ENCODE measurements around the gene PDIK1L. TPM values are rescaled to one million over a fixed set of nuclear protein-coding genes. Genes with fewer than 3 reads are reported as not detected.

PDIK1L gene
- total and polyA plus RNA-seq, 2 of the 8 experiments (the other 6 are each of a cell fraction or from before 2014, with no cell fraction given): 0.95 to 4.5 TPM

GRCh38 chr1:26082020-26082350, 29.6 kb upstream of the PDIK1L start:
- no peak overlapping the region for H3K56ac ChIP-seq (replicated peaks; ENCODE audit: insufficient read length, low read depth, low read length)
- ChIA-PET POLR2A (ENCODE audit: partially characterized antibody) (no interaction called here), CTCF (ENCODE audit: partially characterized antibody) (no interaction called here)
- no peak for FAIRE-seq
- H3K79me1 ChIP-seq (ENCODE audit: low read depth, low read length): no peaks in the 10 kb centered on the region
- H3K4ac ChIP-seq (replicated peaks; ENCODE audit: insufficient read length, low read depth, low read length): no peak overlapping the region
- H4K5ac ChIP-seq (ENCODE audit: insufficient read length, low read depth, low read length): no peak overlapping the region
- WGBS, 2 experiments (ENCODE audit: extremely low coverage in 1 of 2, insufficient coverage in 1 of 2, insufficient read length in 1 of 2, insufficient replicate concordance in 2 of 2, low coverage in 1 of 2, low lambda C conversion rate in 2 of 2, missing lambda C conversion rate in 1 of 2): 91% methylated on average over 3 of the region's 3 CpGs; no CpG with 5 or more reads in 1 of the 2 experiments
- H3K36me3 ChIP-seq (ENCODE audit: control insufficient read depth in 2 of 4, insufficient read depth in 4 of 4, low read length in 3 of 4): no peaks in the 10 kb centered on the region
- no peak overlapping the region for H3K9ac ChIP-seq (replicated peaks in 1 of 4; ENCODE audit: extremely low read depth in 1 of 4, low read depth in 3 of 4, low read length in 3 of 4)
- H3K4me1 ChIP-seq (replicated peaks in 1 of 4; ENCODE audit: control insufficient read depth in 3 of 4, insufficient read depth in 4 of 4, low read length in 3 of 4): peaks cover 0 to 9% (median 6%) of the 10 kb centered on the region in 4 experiments; a peak in 4 of 7 replicates
- no peak overlapping the region for H3K23ac ChIP-seq (ENCODE audit: insufficient read length)
- no peak overlapping the region for H2BK12ac ChIP-seq (ENCODE audit: low read depth, low read length)
- H2BK20ac ChIP-seq (ENCODE audit: low read length): no peak overlapping the region
- no peak overlapping the region for H4K91ac ChIP-seq (replicated peaks; ENCODE audit: insufficient read length, low read length)
- no peak overlapping the region for H3K18ac ChIP-seq (ENCODE audit: extremely low read depth, low read length)
- H4K8ac ChIP-seq (ENCODE audit: extremely low read depth, insufficient read depth, low read length): no peak overlapping the region
- DNase-seq (ENCODE audit: low read depth in 1 of 2, low spot score in 2 of 2): no peak
- H2BK15ac ChIP-seq (ENCODE audit: low read length): no peak overlapping the region
- TF ChIP-seq CHD1 (IDR thresholded peaks at IDR 0.05; ENCODE audit: low read depth, low read length) (no peak), RXRA (IDR thresholded peaks at IDR 0.05; ENCODE audit: insufficient read depth, low read depth, low read length) (no peak), CEBPB (IDR thresholded peaks at IDR 0.05; ENCODE audit: low read depth, low read length) (no peak), E2F6 (IDR thresholded peaks at IDR 0.05) (no peak), SAP30 (IDR thresholded peaks at IDR 0.05; ENCODE audit: insufficient read depth, insufficient replicate concordance, low read length) (no peak), GTF2F1 (IDR thresholded peaks at IDR 0.05; ENCODE audit: borderline replicate concordance, low read depth, low read length) (no peak)
- H2BK5ac ChIP-seq (ENCODE audit: low read depth, low read length): no peak overlapping the region
- no peak overlapping the region for H2AK5ac ChIP-seq (ENCODE audit: low read depth, low read length)
- no peaks in the 10 kb centered on the region for H4K20me1 ChIP-seq (replicated peaks in 1 of 2; ENCODE audit: control insufficient read depth in 1 of 2, insufficient read depth in 2 of 2, low read length in 2 of 2)
- no peak overlapping the region for H3K4me2 ChIP-seq (ENCODE audit: insufficient read depth in 1 of 2, low read depth in 2 of 2, low read length in 2 of 2)
- no peaks in the 10 kb centered on the region; a peak in 1 of 7 replicates for H3K27me3 ChIP-seq (replicated peaks in 1 of 4; ENCODE audit: control insufficient read depth in 3 of 4, extremely low read depth in 1 of 4, insufficient read depth in 3 of 4, low read length in 3 of 4)
- H3K23me2 ChIP-seq (ENCODE audit: low read depth, low read length): no peaks in the 10 kb centered on the region
- H2BK120ac ChIP-seq (replicated peaks; ENCODE audit: low read depth, low read length): no peak overlapping the region
- H3K27ac ChIP-seq (ENCODE audit: low read depth, low read length): no peak overlapping the region
- H3K9me3 ChIP-seq (ENCODE audit: insufficient read depth in 2 of 2, low read depth in 1 of 2, low read length in 1 of 2): no peaks in the 10 kb centered on the region
- H2AFZ ChIP-seq (ENCODE audit: low read length): no peak overlapping the region
- H3K4me3 ChIP-seq (ENCODE audit: extremely low read depth in 1 of 4, insufficient read depth in 2 of 4, low read depth in 3 of 4, low read length in 4 of 4): no peak overlapping the region
- H3K14ac ChIP-seq (ENCODE audit: insufficient read length): no peak overlapping the region
- no peaks in the 10 kb centered on the region for H3K79me2 ChIP-seq (ENCODE audit: control insufficient read depth in 1 of 2, insufficient read depth in 2 of 2, low read length in 2 of 2)
